H1 (cell line): ENCODE results near the gene PRKN. TPM values are rescaled to one million over a fixed set of nuclear protein-coding genes. Genes with fewer than 3 reads are reported as not detected.

Experiments used
- CTCF ChIA-PET: fragments of 300-600 bp; sonication (Branson Sonifier 250); formaldehyde crosslinking; loops from one replicate; lab custom pipeline; 2021; ENCODE audit not compliant: partially characterized antibody; lab: Charles Lee
- POLR2A ChIA-PET: fragments of 300-600 bp; sonication (Branson Sonifier 250); formaldehyde crosslinking; loops from one replicate; lab custom pipeline; 2021; ENCODE audit warnings: inconsistent platforms; ENCODE audit not compliant: partially characterized antibody; lab: Charles Lee
- DNase-seq, 2 experiments: peaks; one replicate each; pipeline versions ENCODE4 v3.0.0 to v3.0.0-alpha.2; 2010 to 2022; ENCODE audit warnings: low spot score in 2 of 2, low read depth in 1 of 2, mixed read lengths in 1 of 2
- FAIRE-seq: peaks from 2 replicates; lab custom pipeline; 2011; peaks lifted over from hg19 to GRCh38; lab: Jason Lieb, UNC
- H2AFZ ChIP-seq: 2 replicates; pipeline ENCODE4 v1.8.1; 2012; ENCODE audit warnings: low read length, inconsistent platforms
- H2AK5ac ChIP-seq: 2 replicates; pipeline ENCODE4 v1.6.1; 2013; ENCODE audit warnings: low read depth, low read length
- H2BK120ac ChIP-seq: replicated peaks from 2 replicates; pipeline ENCODE3; 2013; ENCODE audit warnings: low read depth, low read length, inconsistent platforms
- H2BK12ac ChIP-seq: 2 replicates; pipeline ENCODE4 v1.6.1; 2013; ENCODE audit warnings: low read depth, low read length
- H2BK15ac ChIP-seq: 2 replicates; pipeline ENCODE4 v1.6.1; 2013; ENCODE audit warnings: low read length
- H2BK20ac ChIP-seq: 2 replicates; pipeline ENCODE4 v1.6.1; 2013; ENCODE audit warnings: low read length
- H2BK5ac ChIP-seq: 2 replicates; pipeline ENCODE4 v1.6.1; 2013; ENCODE audit warnings: low read depth, low read length
- H3K14ac ChIP-seq: 2 replicates; pipeline ENCODE4 v1.6.1; 2013; ENCODE audit warnings: inconsistent platforms; ENCODE audit not compliant: insufficient read length
- H3K18ac ChIP-seq: 2 replicates; pipeline ENCODE4 v1.6.1; 2013; ENCODE audit warnings: low read length; ENCODE audit errors: extremely low read depth
- H3K23ac ChIP-seq: 2 replicates; pipeline ENCODE4 v1.6.1; 2013; ENCODE audit warnings: inconsistent platforms; ENCODE audit not compliant: insufficient read length
- H3K23me2 ChIP-seq: 2 replicates; pipeline ENCODE4 v1.6.1; 2013; ENCODE audit warnings: low read depth, low read length
- H3K27ac ChIP-seq: 2 replicates; pipeline ENCODE4 v1.6.1; 2011; ENCODE audit warnings: low read depth, low read length, inconsistent platforms
- H3K27me3 ChIP-seq, 4 experiments: replicated peaks in 1 of 4; 1 replicate in 1 of 4; 2 replicates in 3 of 4; pipeline versions ENCODE4 v1.6.1 to v1.8.1; 2011 to 2013; ENCODE audit warnings: low read length in 3 of 4, mild to moderate bottlenecking in 3 of 4, inconsistent platforms in 2 of 4, mixed read lengths in 2 of 4, moderate library complexity in 1 of 4; ENCODE audit not compliant: control insufficient read depth in 3 of 4, insufficient read depth in 3 of 4; ENCODE audit errors: extremely low read depth in 1 of 4
- H3K36me3 ChIP-seq, 4 experiments: 2 replicates each; pipeline versions ENCODE4 v1.6.1 to v1.8.1; 2011 to 2013; ENCODE audit warnings: mild to moderate bottlenecking in 4 of 4, low read length in 3 of 4, moderate library complexity in 2 of 4, control low read depth in 1 of 4, inconsistent platforms in 1 of 4; ENCODE audit not compliant: insufficient read depth in 4 of 4, control insufficient read depth in 2 of 4
- H3K4ac ChIP-seq: replicated peaks from 2 replicates; pipeline ENCODE3; 2013; ENCODE audit warnings: low read length, low read depth, mixed read lengths, inconsistent platforms; ENCODE audit not compliant: insufficient read length
- H3K4me1 ChIP-seq, 4 experiments: replicated peaks in 1 of 4; 1 replicate in 1 of 4; 2 replicates in 3 of 4; pipeline versions ENCODE4 v1.6.1 to v1.8.1; 2011 to 2013; ENCODE audit warnings: low read length in 3 of 4, inconsistent platforms in 2 of 4, mixed read lengths in 1 of 4; ENCODE audit not compliant: insufficient read depth in 4 of 4, control insufficient read depth in 3 of 4
- H3K4me2 ChIP-seq, 2 experiments: 2 replicates each; pipeline versions ENCODE4 v1.6.1 to v1.8.1; 2011 to 2013; ENCODE audit warnings: low read depth in 2 of 2, low read length in 2 of 2, control low read depth in 1 of 2, inconsistent platforms in 1 of 2, mild to moderate bottlenecking in 1 of 2; ENCODE audit not compliant: insufficient read depth in 1 of 2
- H3K4me3 ChIP-seq, 4 experiments: fragments of 200-600, 300-600 bp in 1 of 4; sonication (generic), shearing (Covaris generic), sonication (Bioruptor Twin) in 1 of 4; 2 replicates each; pipeline versions ENCODE4 v1.5.1 to v1.8.1; 2011 to 2016; ENCODE audit warnings: low read length in 4 of 4, low read depth in 3 of 4, control low read depth in 2 of 4, inconsistent platforms in 2 of 4, mild to moderate bottlenecking in 2 of 4, mixed read lengths in 1 of 4, moderate library complexity in 1 of 4; ENCODE audit not compliant: insufficient read depth in 2 of 4; ENCODE audit errors: extremely low read depth in 1 of 4
- H3K56ac ChIP-seq: replicated peaks from 2 replicates; pipeline ENCODE3; 2013; ENCODE audit warnings: low read depth, mild to moderate bottlenecking, mixed read lengths, low read length, inconsistent platforms; ENCODE audit not compliant: insufficient read length
- H3K79me1 ChIP-seq: 2 replicates; pipeline ENCODE4 v1.6.1; 2013; ENCODE audit warnings: low read depth, low read length, control low read depth
- H3K79me2 ChIP-seq, 2 experiments: 2 replicates each; pipeline versions ENCODE4 v1.6.1 to v1.8.1; 2012 to 2013; ENCODE audit warnings: low read length in 2 of 2, mild to moderate bottlenecking in 2 of 2, inconsistent platforms in 1 of 2; ENCODE audit not compliant: insufficient read depth in 2 of 2, control insufficient read depth in 1 of 2
- H3K9ac ChIP-seq, 4 experiments: replicated peaks in 1 of 4; 1 replicate in 1 of 4; 2 replicates in 3 of 4; pipeline versions ENCODE4 v1.6.1 to v1.8.1; 2011 to 2013; ENCODE audit warnings: low read depth in 3 of 4, low read length in 3 of 4, control low read depth in 2 of 4, mild to moderate bottlenecking in 2 of 4, moderate library complexity in 2 of 4, inconsistent platforms in 1 of 4; ENCODE audit errors: extremely low read depth in 1 of 4
- H3K9me3 ChIP-seq, 2 experiments: 2 replicates each; pipeline versions ENCODE4 v1.6.1 to v1.8.1; 2012 to 2013; ENCODE audit warnings: mild to moderate bottlenecking in 2 of 2, moderate library complexity in 2 of 2, control low read depth in 1 of 2, inconsistent platforms in 1 of 2, low read depth in 1 of 2, low read length in 1 of 2, mixed read lengths in 1 of 2; ENCODE audit not compliant: insufficient read depth in 2 of 2
- H4K20me1 ChIP-seq, 2 experiments: replicated peaks in 1 of 2; 2 replicates each; pipeline versions ENCODE3 to v1.8.1; 2011 to 2013; ENCODE audit warnings: inconsistent platforms in 2 of 2, low read length in 2 of 2, mild to moderate bottlenecking in 1 of 2; ENCODE audit not compliant: insufficient read depth in 2 of 2, control insufficient read depth in 1 of 2
- H4K5ac ChIP-seq: 2 replicates; pipeline ENCODE4 v1.6.1; 2013; ENCODE audit warnings: low read length, low read depth, mixed read lengths, inconsistent platforms; ENCODE audit not compliant: insufficient read length
- H4K8ac ChIP-seq: 2 replicates; pipeline ENCODE4 v1.8.0; 2013; ENCODE audit warnings: mild to moderate bottlenecking, moderate library complexity, low read length, inconsistent platforms; ENCODE audit not compliant: insufficient read depth; ENCODE audit errors: extremely low read depth
- H4K91ac ChIP-seq: replicated peaks from 2 replicates; pipeline ENCODE3; 2013; ENCODE audit warnings: low read length, mixed read lengths, inconsistent platforms; ENCODE audit not compliant: insufficient read length
- EGR1 ChIP-seq: IDR thresholded peaks from 2 replicates; pipeline ENCODE4 v1.6.1; 2011; ENCODE audit warnings: low read depth, low read length, borderline replicate concordance
- SUZ12 ChIP-seq: fragments of 200-600 bp; sonication (generic); IDR thresholded peaks from 2 replicates; pipeline ENCODE4 v1.6.1; 2012; ENCODE audit warnings: mild to moderate bottlenecking, inconsistent platforms, low read length, moderate library complexity, mixed read lengths
- TAF1 ChIP-seq: IDR thresholded peaks from 2 replicates; pipeline ENCODE4 v1.6.1; 2011; ENCODE audit warnings: mild to moderate bottlenecking, low read depth, low read length
- WGBS, 2 experiments: shearing (Covaris generic) in 1 of 2; methylation state at CpG; one replicate each; pipeline versions ENCODE4 v1.1.6 to v1.1.7; 2013 to 2015; ENCODE audit warnings: low lambda C conversion rate in 2 of 2, mixed read lengths in 2 of 2, inconsistent platforms in 1 of 2, low coverage in 1 of 2, missing lambda C conversion rate in 1 of 2; ENCODE audit not compliant: insufficient replicate concordance in 2 of 2, insufficient coverage in 1 of 2, insufficient read length in 1 of 2; ENCODE audit errors: extremely low coverage in 1 of 2, missing lambda C conversion rate in 1 of 2; 5-methylcytosine and 5-hydroxymethylcytosine counted together
- polyA plus RNA-seq, 7 experiments: library from polyadenylated mRNA; depleted of rRNA in 3 of 7; stranded (reverse) in 5 of 7; unstranded in 2 of 7; fragments of >200 nt in 5 of 7; fragments of 200-250 nt in 2 of 7; gene quantifications; 1 replicate in 5 of 7; 2 replicates in 1 of 7; 4 replicates in 1 of 7; pipeline versions ENCODE4 v1.2.1 to v1.2.3, GENCODE V29; 2011 to 2013; ENCODE audit warnings: missing spikeins in 2 of 7, mixed read lengths in 2 of 7
- total RNA-seq: library from RNA; stranded (reverse); fragmentation: NEBNext Ultra II Directional; extraction: Animal tissue kit (Norgen Biotek cat#: 25700); gene quantifications from 2 replicates; pipeline ENCODE4 v1.2.1, GENCODE V29; 2021

Gene PRKN
- total and polyA plus RNA-seq, 2 of the 8 experiments (the other 6 are each of a cell fraction or from before 2014, with no cell fraction given), result 0.13 to 0.29 TPM

- no peak overlapping the region for H3K4me2 ChIP-seq
- H4K8ac ChIP-seq, result no peak overlapping the region
- H2BK5ac ChIP-seq, result no peak overlapping the region
- H4K5ac ChIP-seq, result no peak overlapping the region
- no peaks in the 10 kb centered on the region for H3K36me3 ChIP-seq
- no peaks in the 10 kb centered on the region for H3K9me3 ChIP-seq
- no peaks in the 10 kb centered on the region for H3K79me2 ChIP-seq
- no peak overlapping the region for H3K14ac ChIP-seq
- no peak overlapping the region for H2BK12ac ChIP-seq
- no peak overlapping the region for H3K4ac ChIP-seq
- H2BK15ac ChIP-seq, result no peak overlapping the region
- no peak overlapping the region for H3K4me3 ChIP-seq
- no peak overlapping the region for H4K91ac ChIP-seq
- no peak overlapping the region for H3K18ac ChIP-seq
- TF ChIP-seq TAF1, result no peak
- no peak for TF ChIP-seq SUZ12
- TF ChIP-seq EGR1, result no peak
- no peaks in the 10 kb centered on the region; the same call in 1 of the 2 replicates for H3K23me2 ChIP-seq
- H3K9ac ChIP-seq, result no peak overlapping the region
- ChIA-PET POLR2A (no interaction called here), CTCF (interaction anchor here (1.1 kb wide), 1 partner anchor 72 kb away, joined by 3 read pairs; no protein-coding TSS in a partner anchor)
- no peak overlapping the region for H3K56ac ChIP-seq
- no peak for DNase-seq
- H3K23ac ChIP-seq, result no peak overlapping the region
- H4K20me1 ChIP-seq, result no peaks in the 10 kb centered on the region
- H3K79me1 ChIP-seq, result no peaks in the 10 kb centered on the region
- H2BK20ac ChIP-seq, result no peak overlapping the region
- H3K27me3 ChIP-seq, result no peaks in the 10 kb centered on the region
- H3K4me1 ChIP-seq, result peaks cover 0 to 2% (median 0%) of the 10 kb centered on the region in 4 experiments; a peak in 1 of 7 replicates
- H2BK120ac ChIP-seq, result no peak overlapping the region
- H2AFZ ChIP-seq, result no peak overlapping the region
- WGBS, 2 experiments, result 95% methylated on average over 2 of the region's 2 CpGs; no CpG with 5 or more reads in 1 of the 2 experiments
- FAIRE-seq, result no peak
- H3K27ac ChIP-seq, result no peak overlapping the region
- H2AK5ac ChIP-seq, result no peak overlapping the region
Observed at GRCh38 chr6:161545741-161546140, 1181.8 kb downstream of the PRKN start.
